NCI-H187 treated with DMSO at 0.1 percent for 48 hours (cell line): Measurements from ENCODE around the gene SPEM1.

ENCODE experiments used
- DNase-seq: peaks from one replicate; lab custom pipeline; 2025; lab: John Stamatoyannopoulos, UW

Gene SPEM1

DNA sequence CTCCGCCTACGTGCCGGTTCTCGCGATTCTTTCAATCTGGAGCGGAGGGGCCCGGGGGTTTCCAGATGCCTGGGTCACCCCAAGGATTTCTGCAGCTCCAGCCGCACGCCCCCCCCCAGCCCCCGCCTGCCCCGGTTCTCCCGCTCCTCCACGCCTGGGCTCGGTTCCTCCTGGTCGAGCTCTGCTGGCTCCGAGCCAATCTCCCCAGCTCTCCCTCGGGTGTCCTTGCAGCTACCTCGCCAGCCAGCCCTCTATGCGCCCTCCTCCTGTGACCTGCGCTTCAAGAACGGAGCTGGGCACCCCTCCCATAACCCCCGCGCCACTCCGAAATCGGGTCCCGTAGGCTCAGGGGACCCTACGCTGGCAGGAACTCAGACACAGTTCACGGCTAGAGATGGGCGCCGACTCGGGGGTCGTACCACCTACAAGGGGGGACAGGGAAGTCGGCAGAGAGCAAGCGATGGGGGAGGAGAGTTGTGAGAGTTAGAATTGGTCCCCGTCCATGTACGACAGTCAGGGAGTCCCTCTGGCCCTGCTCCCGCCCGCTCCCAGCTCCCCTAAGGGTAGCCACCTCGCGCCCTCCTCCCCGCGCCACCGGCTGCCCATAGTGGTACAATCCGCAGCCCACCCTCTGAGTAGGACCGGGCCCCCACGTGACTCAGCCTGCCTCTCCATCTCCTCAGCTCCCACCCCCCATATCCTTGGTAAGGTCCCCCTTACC lies 20.1 kb downstream of the SPEM1 start:
- DNase-seq, result no peak

DNA sequence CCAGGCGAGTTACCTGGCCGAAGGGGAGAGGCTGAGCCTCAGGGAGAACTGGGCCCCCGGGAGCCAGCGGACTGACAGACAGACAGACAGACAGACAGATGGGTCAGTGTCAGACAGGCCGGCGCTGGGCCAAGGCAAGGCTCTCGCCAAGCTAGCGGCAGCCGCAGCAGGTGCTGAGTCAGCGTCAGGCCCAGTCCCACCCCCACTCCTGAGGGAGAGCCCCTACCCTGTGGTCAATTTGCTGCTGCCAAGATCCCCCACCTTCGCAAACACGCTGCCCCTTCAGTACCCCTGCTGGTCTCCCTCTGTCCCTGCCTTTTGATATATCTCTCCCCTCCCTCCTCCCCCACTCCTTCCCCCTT lies 20.7 kb downstream of the SPEM1 start:
- no peak for DNase-seq

- DNase-seq, result no peak
Observed at GRCh38 chr17:7441266-7441665, 21.1 kb downstream of the SPEM1 start.

DNA sequence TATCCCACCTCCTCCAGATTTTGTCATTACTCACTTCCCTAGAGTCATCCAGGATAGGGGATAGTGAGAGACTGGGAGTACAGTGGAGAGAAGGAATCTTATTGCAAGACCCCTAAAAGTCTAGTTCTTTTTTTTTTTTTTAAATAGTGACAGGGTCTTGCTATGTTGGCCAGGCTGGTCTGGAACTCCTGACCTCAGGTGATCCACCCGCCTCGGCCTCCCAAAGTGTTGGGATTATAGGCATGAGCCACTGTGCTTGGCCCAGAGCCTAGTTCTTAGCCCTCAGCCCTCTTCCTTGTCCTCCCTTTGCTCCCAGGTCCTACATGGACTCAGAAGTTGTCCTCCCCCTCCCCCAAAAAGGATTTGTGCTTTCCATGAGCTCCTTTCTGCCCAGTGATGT lies 22.0 kb downstream of the SPEM1 start:
- DNase-seq, result no peak

- DNase-seq, result no peak
Observed at GRCh38 chr17:7443499-7444485, 23.7 kb downstream of the SPEM1 start.

DNA sequence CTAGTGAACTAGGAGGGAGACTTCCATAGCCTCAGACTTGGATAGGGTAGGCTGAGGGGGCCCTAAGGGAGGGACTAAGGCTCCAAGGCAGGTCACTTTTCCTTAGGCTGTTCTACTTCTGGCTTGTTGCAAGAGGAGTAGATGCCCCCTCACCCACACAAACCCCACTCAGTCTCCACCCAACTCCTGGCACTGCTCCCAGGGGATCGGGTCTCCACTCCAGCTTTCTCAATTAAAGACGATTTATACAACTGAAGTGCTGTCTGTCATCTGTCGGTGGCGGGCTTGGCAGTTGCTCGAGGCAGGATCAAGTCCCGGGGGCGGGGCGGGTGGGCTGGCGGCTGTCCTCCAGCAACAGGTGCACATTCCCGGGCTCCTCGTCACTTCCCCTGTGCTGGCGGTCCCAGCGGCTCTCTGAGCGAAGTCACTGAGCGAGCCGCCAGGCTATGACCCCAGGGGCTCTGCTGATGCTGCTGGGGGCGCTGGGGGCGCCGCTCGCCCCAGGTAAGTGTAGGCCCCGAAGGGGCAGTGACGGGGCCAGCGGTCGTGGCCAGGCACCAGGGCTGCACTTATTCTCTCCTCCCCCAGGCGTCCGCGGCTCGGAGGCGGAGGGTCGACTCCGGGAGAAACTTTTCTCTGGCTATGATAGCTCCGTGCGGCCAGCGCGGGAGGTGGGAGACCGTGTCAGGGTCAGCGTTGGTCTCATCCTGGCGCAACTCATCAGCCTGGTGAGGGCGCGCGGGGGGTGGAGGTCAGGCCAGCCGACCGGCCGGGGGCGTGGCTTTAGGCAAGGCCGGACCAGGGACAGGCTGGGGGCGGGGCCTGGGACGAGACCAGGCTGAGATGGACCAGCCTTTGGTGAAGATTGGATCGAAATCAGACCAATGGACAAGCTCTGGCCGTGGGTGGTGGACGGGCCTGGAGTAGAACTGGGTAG lies 24.8 kb downstream of the SPEM1 start, which contains the start of gene CHRNB1:
TSS of gene CHRNB1 (plus strand) at position 380 of the 937 bp plus-strand sequence. CDS start at position 447, 67 bp downstream.
- DNase-seq, result no peak

- no peak for DNase-seq
Observed at GRCh38 chr17:7445619-7445968, 25.5 kb downstream of the SPEM1 start.

GRCh38 chr17:7448461-7448860 lies 28.3 kb downstream of the SPEM1 start:
- no peak for DNase-seq

- no peak for DNase-seq
Observed at GRCh38 chr17:7459961-7460545, 39.9 kb downstream of the SPEM1 start.

DNA sequence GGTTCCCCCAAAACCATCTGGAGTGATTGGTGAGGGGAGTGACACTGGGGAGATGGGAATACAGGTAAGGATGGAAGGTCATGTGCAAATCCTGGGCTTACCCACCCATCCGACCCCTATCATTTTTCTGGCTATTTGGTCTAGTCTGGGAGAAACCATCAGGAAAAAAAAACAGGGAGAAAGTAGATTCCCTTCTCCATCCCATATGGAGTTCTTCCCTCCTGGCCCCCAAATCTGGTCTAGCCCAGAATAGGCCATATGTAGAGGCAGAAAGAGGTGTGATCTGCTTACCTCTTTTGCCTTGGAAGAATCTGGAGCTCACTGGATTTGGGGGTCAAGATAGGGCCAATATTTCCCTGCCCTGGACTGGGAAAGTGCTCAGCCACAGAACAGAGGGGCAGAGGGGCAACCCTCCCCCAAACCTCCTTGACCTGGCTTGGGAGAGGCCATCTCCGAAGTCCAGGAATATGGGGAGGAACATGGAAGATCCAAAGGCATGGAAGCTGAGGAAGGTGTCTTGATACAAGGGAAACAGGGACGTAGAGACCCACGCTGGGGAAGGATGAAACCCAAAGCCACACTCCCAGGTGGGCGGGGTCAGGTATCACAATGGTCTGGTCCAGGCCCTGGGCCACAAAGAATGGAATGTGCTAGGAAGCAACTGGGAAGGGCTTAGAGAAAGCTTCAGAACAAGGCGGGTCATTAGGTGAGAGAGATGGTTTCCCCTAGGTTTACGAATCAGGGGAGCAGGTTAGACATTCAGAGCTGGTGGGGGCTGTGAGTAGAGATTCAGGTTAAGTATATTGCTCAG lies 40.9 kb downstream of the SPEM1 start:
- DNase-seq, result no peak

DNA sequence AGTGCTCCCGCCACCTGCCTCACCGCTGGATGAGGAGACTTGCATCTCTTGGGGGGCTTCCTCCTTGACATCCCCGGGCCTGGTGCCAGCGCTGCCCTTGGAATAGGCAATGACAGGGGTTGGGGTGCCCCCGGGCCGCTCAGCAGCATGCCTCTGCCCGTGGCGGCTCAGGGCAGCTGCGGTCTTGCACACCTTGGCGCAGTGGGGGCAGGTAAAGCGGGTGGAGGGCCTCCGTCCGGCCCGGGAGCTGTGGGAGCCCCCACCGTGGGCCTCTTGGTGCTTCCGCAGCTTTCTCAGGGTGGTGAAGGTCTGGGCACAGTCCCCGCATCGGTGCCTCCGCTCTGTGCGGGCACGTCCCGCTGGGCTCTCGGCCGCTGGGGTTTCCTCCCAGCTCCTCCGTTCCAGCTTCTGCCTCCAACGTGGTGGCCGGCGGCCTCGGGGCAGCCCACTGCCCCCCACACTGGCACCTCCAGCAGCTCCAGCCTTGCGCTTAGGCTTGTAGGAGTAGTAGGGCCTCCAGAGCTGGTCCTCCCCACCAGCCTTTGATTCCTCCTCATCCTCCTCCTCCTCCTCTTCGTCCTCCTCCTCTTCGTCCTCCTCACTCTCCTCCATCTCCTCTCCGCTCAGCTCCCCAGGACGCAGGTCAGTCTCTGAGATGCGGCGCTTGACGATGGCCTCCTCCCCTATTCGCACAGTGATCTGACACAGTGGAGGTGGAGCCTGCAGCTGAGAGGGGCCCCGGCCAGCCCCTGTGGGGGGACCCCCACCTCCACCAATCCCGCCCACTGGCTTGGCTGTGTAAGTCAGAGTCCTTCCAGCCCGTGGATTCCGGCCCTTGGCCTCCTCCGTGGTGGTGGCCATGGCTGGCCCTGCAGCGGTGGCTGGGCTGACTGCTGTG lies 42.6 kb downstream of the SPEM1 start:
- DNase-seq, result no peak

DNA sequence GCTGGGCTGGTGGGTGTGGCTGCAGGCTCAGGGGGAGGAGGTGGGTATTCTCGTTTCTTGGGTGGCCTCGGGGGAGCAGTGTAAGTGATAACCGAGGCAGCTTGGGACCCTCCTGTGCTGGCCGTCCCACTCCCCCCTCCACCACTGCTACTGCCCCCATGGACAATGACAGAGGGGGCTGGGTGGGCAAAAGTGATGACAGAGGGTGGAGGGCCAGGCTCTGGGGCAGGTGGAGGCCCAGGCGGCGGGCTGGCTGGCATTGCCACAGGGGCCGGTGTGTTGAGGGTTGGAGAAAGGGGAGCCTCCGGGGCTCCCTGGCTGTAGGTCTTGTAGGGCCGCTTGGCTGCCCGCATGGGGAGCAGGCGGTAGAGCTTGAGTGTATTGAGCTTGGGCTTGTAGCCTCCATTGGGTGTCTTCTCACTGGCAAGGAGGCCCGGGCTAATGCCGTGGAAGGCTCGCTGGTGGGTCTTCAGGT lies 43.3 kb downstream of the SPEM1 start:
- DNase-seq, result no peak

DNA sequence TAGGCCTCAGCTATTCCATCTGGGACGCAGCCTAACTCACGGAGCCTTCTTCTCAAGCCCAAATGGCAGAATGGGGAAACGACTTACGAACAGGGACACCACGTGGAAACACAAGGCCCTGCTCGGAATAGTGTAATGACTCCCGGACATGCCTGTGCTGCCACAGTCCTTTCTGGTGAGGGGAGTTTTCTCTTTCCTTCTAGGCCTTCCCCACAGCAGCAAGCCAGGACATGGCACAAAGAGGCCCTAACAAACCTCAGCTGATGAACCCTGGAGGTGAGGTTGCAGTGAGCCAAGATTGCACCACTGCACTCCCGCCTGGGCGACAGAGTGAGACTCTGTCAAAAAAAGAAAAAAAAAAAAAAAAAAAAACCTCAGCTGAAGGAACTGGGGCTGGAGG lies 44.0 kb downstream of the SPEM1 start:
- DNase-seq, result no peak

DNA sequence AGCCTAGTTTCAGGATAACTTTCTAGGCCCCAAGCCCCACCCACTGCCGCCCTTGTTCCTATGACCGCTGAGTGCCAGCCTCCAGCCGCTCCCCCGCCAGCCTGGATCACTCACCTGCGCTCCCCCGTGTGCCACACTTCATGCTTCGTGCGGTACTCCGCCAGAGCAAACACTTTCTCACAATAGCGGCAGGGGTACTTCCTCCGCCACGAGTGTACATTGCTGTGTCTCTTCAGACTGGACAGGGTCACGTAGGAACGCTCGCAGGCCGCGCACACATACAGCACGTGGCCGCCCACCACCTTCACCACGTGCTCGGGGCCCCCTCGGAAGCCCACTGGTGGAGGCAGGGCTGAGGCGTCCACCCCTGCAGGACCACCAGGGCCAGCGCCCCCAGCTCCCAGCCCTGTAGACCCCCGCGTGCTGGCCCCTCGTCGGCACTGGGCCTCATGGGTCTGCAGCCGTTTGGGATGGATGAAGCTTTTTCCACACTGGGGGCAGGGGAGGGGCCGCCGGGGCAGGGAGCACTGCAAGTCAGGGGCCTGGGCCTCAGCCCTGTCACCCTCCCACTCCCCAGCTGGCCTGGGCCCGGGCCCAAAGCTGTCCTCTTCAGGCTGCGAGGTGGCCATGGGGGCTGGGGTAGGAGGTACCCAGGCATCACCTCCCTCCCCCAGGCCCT lies 45.6 kb downstream of the SPEM1 start:
- no peak for DNase-seq

GRCh38 chr17:7466318-7466638 lies 46.2 kb downstream of the SPEM1 start:
- no peak for DNase-seq

DNA sequence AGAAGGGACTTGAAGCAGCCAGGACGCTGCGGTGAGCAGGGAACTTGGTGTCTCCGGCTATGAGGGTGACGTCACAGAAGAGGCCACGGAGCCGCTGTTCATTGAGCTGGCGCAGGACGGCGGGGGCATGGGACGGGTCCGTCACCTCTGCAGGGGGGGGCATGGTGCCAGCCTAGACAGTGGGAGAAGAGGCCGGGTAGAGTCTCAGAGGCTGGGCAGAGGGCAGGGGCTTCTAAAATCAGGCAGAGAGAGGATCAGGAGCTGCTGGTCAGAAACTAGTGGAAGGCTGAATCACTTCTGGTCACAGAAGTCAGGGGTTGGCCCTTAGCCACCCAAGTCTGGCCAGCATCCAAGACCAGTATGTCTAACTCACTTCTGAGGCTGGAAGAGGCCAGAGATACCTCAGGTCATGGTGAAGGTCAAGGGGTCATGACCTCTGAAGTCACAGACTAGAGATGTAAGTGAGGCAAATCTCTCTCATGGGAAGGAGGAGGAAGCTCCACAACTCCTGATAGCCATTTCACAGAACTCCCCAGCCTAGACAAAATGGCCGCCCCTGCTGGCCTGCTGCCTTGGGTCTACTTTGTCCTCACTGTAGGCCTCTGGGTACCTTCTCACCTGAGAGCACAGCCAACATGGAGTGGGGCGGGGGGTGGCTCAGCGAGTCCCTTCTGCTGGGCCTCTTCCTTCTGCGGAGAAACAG lies 46.7 kb downstream of the SPEM1 start:
- DNase-seq, result no peak

GRCh38 chr17:7467498-7467897 lies 47.4 kb downstream of the SPEM1 start:
- no peak for DNase-seq

- no peak for DNase-seq
Observed at GRCh38 chr17:7468290-7468689, 48.2 kb downstream of the SPEM1 start.
